HG03558 (cell line): Measurements from ENCODE around the gene FEM1C.

Experiments used
- ATAC-seq: cut with Tn5 transposase; IDR thresholded peaks from one replicate; pipeline ENCODE4 v1.9.1; 2021; ENCODE audit warnings: moderate number of reproducible peaks; ENCODE audit not compliant: unreplicated experiment; ENCODE audit errors: extremely low read depth

The FEM1C gene, protein sequence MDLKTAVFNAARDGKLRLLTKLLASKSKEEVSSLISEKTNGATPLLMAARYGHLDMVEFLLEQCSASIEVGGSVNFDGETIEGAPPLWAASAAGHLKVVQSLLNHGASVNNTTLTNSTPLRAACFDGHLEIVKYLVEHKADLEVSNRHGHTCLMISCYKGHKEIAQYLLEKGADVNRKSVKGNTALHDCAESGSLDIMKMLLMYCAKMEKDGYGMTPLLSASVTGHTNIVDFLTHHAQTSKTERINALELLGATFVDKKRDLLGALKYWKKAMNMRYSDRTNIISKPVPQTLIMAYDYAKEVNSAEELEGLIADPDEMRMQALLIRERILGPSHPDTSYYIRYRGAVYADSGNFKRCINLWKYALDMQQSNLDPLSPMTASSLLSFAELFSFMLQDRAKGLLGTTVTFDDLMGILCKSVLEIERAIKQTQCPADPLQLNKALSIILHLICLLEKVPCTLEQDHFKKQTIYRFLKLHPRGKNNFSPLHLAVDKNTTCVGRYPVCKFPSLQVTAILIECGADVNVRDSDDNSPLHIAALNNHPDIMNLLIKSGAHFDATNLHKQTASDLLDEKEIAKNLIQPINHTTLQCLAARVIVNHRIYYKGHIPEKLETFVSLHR

GRCh38 chr5:115544436-115545350 lies at the start of gene FEM1C:
FEM1C (minus strand) TSS chr5:115544775; CDS start chr5:115543493, 1,282 bp downstream.
- peak; percentile 95 for ATAC-seq

DNA sequence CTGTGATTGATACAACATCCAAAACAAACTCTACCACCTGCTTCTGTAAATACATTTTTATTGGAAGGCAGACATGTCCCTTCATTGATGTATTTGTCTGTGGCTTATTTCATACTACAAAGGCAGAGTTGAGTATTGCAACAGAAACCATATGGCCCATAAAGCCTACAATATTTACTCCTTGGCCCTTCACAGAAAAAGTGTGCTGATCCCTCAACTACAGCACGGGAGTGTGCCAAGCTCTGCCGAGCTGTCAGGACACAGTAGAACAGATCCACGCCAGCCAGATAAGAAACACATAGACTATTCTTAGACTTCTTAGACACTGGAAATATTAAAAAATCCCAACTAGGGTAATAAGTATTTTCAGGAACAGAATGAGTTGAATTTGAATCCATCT lies 44.5 kb upstream of the FEM1C start:
- no peak for ATAC-seq

GRCh38 chr5:115588640-115589039 lies 44.1 kb upstream of the FEM1C start:
- no peak for ATAC-seq

DNA sequence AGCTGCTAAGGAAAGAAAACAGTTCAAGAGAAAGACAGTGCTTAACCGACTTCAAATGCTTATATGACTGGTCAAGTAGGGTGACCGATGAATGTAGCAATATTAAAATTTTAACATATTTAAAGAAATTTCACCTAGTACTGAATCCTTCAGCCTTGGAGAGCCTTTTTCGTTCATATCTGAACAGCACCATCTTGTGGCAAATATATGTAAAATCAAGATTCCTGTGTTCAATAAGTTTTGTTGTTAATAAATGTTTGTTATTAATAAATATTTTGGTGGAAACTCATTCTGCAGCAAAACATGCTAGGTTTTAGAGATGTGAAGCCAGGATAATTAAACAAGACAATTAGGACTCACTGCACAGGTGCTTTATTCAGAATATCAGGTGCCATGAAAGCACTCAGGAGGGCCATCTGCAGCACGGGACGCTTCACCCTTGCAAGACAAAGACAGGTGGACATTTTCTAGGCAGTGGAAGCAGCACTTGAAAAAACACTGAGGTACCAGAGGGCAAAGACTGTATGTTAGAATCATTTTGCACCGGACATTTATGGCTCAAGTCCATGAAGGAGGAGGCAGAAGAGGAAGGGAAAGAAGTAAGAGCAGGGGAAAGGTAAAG lies 42.1 kb upstream of the FEM1C start:
- no peak for ATAC-seq

DNA sequence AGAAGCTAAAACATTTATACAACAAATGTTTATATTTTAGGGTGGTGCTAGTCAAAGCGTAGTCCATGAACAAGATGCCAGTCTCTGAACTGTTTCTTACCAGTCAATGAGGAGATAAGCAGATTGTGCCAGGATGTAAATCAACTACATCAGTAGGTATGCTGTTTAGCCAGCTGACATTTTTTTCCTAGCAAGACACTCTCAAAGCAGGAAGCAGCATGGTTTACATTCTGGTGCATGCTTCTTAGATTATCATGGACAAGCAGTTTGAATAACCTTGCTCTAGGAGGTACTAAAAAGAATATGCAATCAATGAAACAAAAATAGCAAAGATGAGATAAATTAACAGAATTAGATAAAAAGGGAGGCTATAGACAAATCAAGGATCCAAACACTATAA lies 40.7 kb upstream of the FEM1C start:
- no peak for ATAC-seq

DNA sequence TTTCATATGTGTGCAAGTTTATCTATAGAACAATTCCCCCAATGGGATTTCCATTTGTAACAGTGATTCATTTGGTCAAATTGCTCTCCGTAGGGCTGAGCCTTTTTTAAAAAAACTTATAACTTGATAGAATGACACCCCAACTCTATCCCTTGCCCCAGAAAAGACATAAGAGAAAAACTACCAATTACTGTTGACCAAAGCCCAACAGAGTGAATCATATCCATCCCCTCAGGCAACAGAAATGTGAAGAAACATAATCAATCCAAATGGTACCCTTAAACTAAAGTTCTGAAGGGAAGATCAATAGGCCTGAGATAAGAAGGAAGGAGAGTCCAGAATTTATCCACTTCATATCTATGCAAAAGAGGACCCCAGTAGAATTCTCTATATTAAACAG lies 39.9 kb upstream of the FEM1C start:
- ATAC-seq: no peak

GRCh38 chr5:115583474-115583873 lies 38.9 kb upstream of the FEM1C start:
- ATAC-seq: no peak

DNA sequence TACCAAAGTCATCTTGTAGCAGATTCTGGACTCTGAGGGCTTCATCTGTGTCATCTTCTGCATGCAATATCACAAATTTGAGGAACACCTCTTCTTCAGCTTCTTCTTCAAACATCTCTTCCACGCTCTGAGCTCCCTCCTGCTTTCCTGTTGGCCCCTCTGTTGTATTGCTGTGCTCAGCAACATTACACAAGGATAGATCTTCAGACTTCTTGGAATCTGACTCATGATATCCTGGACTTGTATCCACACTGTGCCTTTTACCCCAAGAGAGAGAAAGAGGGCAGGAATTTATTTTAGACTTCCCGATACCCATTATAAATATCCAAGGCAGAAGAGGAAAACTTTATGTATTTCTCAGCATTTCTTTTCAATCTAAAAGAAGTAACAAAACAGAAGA lies 36.4 kb upstream of the FEM1C start:
- no peak for ATAC-seq

GRCh38 chr5:115579747-115580173 lies 35.2 kb upstream of the FEM1C start:
- peak; percentile 44 for ATAC-seq

DNA sequence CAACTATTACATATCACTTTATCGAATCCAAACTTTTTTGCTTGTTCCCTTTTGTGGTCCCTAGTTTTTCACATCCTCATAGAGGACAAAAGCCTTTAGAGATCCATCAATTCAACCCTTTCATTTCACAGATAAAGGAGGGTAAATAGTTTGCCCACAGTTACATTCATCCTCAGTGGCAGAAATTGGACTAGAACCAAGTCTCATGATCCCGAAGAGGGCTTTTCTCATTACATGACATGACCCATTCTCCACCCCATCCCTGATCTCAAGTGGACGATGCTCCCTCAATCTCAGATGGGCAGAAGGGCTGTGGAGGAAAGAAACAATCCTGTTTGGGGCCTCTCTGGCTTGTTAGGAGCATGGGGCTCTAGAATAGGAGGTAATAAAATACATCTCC lies 34.6 kb upstream of the FEM1C start:
- no peak for ATAC-seq

DNA sequence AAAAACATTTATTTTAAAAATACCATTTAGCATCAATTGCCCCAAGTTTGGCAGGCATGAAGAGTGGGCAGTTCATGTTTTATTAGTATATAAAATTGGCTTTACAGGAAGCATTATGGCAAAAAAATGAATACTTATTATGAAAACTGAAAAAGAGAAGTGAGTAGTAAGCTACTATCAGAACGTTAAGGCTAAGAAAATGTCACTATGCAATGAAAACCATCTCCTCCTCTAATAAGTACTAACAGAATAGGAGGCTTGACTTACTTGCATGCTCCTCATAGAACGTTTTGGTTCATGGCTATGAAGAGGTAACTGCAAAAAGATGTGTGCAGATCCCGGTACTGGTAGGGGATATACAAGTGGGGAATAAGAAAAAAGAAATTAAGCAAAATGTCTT lies 34.1 kb upstream of the FEM1C start:
- ATAC-seq: peak; percentile 41

DNA sequence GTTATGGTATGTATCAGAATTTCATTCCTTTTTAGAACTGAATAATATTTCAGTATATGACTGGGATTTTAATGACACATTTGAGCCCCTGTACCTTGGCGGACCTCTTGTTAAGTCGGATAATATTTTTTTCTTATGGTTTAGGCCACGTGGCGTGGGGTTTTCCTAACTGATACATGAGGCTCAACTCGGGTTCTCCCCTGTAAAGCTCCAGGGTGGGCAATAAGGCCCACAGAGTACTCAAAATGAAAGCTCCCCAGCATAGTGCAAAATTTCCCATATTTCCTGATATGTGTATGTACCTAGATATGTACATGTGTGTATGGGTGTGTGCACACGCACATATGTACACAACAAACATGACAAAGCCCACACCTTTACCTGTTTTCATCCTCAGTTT lies 33.2 kb upstream of the FEM1C start:
- no peak for ATAC-seq

GRCh38 chr5:115577329-115577728 lies 32.8 kb upstream of the FEM1C start:
- no peak for ATAC-seq

DNA sequence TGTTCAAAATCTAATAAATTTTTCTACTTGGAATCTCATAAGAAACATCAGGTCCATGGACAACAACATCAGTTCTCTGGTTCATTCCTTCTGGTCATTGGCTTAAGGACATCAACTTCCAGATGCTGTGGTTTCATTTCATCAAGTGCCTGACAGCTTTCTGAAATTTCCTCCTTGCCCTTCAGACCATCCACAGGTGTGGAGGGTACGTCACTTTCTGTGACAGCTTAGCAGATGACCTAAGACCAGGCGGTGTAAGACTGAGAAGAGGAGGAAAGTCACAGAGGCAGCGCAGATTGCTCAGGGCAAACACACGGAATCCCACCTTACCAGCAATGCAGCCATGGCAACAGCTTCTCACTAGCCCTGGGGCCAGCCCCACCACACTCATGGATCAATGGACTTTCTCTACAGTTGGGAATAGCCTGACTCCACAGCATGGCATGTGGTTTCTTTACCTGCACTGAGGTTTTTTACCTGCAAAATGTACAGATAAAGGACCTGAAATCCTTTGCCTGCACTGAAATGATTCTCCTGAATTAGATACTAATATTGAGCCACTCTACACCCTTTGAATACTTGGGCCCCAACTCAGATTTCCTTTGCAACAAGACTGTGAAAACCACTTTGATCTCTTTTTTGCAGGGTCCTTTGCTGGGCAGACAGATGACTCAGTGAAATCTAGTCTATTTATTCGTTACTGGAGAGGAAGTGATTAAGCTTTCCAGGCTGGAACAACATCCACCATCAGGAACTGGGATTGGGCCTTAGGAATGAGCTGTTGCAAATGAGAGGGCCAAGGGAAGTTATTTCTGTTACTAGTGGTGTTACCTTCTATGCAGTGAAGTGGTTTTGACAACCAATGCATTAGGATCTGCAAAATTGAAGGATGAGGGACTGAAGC lies 30.8 kb upstream of the FEM1C start:
- ATAC-seq: peak; percentile 26

DNA sequence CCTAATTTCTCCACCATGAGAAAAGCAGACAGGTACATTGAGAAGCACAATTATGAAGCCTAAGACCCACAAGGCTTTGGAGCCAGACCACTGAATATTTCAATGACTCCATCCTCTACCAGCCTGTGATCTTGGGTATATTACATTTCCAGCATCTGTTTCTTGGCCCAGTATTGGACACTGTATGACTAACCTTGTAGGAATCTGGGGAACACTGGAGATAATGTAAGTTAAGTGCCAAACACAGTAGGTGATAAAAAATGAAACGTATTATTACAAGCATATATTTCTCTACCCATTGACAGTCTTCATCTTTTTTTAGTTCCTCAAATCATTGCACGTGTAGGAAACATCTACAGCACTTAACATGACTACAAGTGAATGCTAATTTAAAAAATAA lies 28.6 kb upstream of the FEM1C start:
- no peak for ATAC-seq

GRCh38 chr5:115571441-115571878 lies 26.9 kb upstream of the FEM1C start:
- no peak for ATAC-seq

GRCh38 chr5:115568668-115569067 lies 24.1 kb upstream of the FEM1C start:
- no peak for ATAC-seq

DNA sequence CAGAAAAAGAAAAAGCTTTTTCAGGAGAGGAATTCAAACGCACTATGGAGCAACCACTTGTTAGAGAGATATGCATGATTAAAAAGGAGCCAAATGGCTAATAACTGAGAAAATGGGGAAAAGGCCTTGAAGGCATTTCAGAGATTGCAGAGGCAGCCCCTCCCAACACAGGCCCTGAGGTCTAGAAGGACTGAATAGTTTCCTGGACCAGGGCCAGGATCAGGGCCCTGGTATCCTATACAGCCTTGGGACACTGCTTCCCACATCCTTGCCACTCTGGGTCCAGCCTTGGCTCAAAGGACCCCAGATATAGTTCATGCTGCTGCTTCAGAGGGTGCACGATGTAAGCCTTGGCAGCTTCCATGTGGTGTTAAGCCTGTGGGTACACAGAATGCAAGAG lies 20.7 kb upstream of the FEM1C start:
- no peak for ATAC-seq

- ATAC-seq: no peak
Observed at GRCh38 chr5:115561176-115561575, 16.6 kb upstream of the FEM1C start.
